AG08395 (cell line): Measurements from ENCODE around the gene MYL11.
"Not testable (repeated sequence)": the region's sequence is repeated elsewhere in the genome, so short reads cannot be mapped to it uniquely, and the experiment has no call there.

ENCODE experiments used
- DNase-seq: peaks from one replicate; pipeline ENCODE4 v3.0.0; 2012; ENCODE audit warnings: mixed read lengths, low spot score

The MYL11 gene

DNA sequence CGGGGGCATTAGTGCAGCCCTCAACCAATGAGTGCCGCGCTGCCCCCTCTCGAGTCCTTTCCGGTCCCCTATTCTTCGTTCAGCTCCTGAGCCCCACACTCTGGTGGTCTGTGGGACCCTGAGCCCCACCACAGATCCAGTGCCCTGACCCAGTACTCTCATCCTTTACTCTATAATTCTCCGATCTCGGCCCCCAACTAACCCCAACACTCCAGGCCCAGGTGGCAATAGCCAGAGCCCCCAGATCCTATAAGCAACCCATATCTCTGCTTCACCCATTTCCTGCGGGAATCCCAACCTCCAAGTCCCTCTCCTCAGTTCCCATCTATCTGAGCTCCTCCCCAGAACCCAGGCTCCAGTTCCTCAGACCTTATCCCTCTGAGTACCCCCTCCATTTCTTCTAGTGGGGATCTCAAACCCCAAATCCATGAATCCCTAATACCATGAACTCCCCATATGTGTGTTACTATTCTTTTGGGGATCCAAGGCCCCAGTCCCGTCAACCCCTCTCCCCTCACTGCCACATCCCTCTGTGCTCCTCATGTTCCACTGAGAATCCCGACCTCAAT, 3.3 kb upstream of the MYL11 start:
- no peak for DNase-seq

DNA sequence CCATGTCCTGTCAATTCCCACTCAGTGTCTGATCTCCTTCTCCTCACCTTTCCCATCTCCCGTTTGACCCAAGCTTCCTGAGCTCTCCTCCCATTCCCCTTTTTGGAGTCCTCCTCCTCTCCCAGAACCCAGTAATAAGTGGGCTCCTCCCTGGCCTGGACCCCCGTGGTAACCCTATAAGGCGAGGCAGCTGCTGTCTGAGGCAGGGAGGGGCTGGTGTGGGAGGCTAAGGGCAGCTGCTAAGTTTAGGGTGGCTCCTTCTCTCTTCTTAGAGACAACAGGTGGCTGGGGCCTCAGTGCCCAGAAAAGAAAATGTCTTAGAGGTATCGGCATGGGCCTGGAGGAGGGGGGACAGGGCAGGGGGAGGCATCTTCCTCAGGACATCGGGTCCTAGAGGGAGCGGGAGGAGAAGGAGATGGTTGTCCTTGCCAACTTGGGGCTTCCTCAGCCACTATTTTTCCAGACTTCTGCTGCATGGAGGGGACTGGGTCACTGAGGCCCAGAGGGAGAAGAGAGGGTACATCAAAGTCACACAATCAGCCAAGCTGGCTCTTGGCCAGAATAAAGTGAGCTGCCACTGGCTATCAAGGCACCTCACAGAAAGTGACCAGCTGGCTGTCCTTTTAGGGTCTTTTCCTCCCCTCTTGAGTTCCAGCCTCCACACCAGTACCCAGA, 2.4 kb upstream of the MYL11 start:
- DNase-seq = no peak

DNA sequence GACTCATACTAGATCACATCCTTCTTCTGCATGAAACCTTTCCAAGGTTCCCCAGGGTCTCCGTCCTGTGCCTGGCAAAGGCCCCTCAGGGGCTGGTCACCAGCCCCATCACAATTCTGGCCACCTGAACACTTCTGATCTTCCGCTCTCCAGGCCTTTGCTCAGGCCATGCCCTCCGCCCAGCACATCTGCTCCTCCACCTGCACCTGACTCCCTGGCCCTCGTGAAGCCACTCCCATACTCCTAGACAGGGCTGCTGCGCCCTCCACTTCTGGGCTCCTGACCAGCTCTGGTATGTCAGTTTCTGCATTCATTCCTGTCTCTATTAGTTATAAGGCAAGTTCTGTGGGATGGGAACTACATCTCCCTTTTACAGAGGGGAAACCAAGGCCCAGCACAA, 1.9 kb upstream of the MYL11 start:
- no peak for DNase-seq

DNA sequence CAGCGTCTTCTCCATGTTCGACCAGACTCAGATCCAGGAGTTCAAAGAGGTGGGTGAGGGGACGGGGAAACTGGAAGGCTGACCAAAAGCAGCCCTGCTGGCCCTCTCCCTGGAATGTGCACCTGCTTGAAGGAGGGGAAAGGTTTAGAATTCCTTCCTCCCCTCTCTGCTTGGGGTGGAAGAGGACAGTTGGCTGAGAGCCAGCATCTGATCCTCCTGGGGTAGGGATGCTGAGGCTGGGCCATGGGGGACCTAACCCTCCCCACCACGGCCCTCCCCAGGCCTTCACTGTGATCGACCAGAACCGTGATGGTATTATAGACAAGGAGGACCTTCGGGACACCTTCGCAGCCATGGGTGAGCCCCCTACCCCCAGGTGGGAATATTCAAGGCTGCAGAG, 1.3 kb downstream of the MYL11 start:
- no peak for DNase-seq

DNA sequence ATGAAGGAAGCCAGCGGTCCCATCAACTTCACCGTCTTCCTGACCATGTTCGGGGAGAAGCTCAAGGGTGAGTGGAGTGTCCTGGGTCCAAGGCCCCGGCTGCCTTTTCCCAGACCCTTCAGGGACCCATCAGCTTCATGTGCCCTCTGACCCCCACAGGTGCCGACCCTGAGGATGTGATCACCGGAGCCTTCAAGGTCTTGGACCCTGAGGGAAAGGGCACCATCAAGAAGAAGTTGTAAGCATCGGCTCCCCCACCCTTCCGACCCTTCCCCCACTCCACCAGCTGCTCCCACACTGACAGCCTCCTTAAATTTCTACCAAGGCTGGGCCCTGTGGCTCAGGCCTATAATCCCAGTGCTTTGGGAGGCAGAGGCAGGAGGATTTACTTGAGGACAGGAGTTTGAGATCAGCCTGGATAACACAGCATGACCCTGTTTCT, 1.9 kb downstream of the MYL11 start:
- DNase-seq = no peak

DNA sequence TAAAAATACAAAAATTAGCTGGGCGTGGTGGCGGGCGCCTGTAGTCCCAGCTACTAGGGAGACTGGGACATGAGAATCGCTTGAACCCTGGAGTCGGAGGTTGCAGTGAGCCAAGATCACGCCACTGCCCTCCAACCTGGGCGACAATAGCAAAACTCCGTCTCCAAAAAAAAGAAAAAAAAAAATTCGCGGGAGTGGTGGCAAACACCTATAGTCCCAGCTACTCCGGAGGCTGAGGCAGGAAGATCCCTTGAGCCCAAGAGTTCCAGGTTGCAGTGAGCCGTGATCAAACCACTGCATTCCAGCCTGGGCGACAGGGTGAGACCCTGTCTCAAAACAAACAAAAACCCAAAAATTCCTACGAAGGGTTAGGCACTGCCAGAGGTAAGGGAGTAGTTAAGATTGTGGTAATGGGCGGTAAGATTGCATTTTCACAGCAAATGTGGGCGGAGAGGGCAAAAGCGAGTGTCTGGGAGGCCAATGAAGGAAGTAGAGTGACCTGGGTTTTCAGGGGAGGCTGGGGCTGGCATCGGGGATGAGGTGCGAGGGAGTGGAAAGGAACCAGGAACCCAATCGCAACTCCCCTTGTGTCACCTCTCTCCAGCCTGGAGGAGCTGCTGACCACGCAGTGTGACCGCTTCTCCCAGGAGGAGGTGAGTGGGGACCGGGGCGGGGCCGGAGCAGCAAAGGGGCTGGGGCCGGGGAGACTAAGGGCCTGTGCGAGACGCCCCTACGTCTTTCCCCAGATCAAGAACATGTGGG, 2.6 kb downstream of the MYL11 start:
- DNase-seq = no peak

DNA sequence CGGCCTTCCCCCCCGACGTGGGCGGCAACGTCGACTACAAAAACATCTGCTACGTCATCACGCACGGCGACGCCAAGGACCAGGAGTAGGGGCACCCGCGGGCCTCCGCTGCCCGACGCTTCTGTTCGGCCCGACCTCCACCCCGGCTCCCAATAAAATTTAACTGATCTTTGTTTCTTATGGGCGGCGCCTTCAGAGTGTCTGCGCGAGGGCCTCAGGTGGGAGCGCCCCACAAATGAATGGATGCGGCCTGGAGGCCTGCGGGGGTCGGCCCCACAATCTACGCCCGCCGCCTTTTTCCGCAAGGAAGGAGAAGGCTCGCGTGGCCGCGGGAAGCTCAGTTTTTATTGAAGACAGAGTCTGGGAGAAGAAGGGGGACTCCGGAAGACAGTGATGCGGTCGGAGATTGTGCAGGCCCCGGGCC, 3.2 kb downstream of the MYL11 start:
- peak; percentile 71 for DNase-seq

DNA sequence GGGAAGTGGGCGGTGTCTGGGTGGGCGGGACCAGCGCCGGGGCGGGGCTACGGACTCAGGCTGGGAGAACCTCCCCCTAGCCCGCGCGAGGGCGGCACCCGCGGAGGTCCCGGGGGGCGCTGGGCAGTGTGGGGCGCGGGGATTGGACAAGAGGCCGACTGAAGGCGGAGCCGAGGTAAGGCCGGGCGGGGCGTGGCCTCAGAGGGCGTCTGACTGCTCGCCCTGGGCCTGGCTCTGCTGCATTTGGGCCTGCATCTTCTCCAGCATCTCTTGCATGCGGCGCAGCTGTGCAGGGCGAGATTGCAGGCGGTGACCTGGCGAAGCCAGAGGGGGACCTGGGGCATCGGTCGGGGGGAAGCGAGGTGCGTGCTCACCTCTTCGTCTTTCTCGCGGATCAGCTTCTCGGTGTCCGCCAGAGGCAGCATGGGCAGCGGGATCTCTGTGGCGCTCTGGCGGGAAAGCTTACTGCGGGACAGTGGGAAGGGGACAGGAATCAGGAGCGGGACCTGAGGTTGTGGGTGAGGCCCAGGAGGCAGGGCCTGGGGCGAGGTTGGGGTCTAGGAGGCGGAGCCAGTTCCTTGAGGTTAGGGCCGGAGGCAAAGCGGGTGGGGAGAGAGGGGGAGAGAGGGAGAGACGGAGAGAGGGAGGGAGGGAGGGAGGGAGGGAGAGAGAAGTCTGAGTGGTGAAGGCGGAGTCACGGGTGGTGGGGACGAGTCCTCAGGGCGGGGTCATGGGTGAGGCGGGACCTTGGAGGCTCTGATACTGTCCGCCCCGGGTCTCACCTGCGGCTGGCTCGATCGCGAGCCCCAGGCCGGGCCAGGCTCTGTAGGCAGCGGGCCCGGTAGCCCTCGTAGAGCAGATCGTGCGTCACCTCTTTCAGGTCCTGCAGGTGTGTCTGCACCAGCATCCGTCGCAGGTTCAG, 3.9 kb downstream of the MYL11 start:
- DNase-seq = peak; percentile 99

DNA sequence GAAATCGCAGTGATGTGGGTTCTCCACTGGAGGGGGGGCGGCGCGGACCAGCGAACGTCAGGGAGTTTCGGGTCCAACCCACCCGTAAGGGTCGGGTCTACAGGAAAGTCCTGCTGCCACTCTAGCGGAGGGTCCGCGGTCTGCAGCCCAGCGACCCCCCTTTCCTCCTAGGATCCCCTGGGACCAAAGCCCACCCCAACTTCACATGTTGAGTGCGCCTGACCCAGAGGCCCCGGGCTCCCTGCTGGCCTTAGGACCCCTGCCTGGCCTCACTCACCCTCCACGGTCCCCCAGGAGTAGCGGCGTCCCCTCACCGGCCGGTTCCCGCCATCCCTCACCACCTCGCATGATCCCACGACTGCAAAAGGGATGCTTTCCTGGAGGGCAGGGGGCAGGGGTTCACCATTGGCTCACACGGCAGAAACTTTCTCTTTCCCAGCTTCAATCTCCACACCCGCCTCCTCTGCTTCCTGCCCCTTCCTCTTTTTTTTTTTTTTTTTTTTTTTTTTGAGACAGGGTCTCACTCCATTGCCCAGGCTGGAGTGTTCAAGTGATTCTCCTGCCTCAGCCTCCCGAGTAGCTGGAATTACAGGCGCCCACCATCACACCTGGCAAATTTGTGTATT, 4.7 kb downstream of the MYL11 start:
- DNase-seq = no peak

DNA sequence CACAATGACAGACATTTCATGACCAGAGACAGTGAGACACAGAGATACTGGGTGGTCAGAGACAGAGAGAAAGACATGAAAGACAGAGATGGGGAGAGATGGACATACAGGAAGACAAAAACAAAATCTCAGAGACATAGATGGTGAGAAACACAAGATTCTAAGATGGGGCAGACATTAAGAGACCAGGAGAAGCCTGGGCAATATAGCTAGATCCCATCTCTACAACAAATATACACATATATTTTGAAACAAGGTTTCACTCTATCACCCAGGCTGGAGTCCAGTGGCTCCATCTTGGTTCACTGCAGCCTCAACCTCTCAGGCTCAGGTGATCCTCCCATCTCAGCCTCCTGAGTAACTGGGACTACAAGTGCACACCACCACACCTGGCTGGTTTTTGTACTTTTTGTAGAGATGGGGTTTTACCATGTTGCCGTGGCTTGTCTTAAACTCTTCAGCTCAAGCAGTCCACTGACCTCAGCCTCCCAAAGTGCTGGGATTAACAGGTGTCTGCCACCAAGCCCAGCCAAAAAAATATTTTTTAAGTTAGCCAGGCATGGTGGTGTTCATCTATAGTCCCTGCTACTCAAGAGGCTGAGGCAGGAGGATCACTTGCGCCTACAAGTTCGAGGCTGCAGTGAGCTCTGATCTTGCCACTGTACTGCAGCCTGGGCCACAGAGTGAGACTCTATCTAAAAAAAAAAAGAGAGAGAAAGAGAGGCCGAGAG, 5.6 kb downstream of the MYL11 start:
- no peak for DNase-seq

DNA sequence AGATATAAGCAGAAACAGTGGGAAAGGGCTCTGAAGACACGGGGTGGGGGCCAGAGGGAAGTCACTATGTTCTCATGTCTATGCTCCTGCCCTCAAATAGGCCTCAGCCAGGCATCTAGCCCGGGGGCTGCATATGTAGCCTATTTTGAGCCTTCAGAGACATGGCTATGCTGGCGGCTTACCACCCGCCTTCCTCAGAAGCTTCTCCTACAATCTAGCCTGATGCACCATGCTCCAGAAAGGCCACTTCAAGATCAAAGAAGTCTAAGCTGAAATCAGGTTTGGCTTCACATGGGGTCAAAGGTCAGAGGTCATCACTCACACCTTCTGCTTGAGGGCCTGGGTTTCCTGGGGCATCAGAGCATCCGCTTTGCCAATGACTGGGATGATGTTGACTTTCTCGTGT, 6.2 kb downstream of the MYL11 start:
- DNase-seq = no peak

DNA sequence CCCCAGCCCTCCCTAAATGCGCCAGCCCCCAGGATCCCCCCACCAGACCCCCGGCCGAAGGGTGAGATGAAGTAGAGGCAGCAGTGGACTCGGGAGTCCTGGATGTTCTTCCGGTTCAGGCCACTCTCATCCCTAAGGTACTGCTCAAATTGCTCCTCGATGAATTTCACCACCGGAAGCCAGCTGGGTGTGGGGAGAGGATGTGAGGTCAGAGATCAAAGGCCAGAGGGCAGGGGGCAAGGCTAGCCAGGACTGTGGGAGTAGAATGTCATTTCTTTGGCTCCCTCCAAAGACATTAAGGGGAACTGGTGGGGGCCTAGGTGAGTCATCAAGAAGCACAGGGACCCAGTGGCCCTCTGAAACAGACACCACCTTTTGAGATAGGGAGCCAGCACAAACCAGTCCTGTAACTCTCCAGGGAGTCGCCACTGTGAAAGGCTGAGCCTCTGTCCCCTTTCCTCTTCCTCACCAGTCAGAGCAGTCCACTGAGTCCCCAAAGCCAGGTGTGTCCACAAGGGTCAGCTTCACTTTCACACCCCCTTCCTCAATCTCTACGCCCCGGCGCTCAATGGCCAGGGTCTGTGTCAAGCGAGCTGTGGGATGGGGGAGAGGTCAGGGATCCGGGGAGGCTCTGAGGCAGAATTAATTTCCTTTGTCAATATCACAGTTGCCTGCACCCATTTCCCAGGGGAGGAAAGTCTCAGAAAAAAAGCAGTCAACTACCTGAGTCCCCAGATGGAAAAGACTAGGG, 6.9 kb downstream of the MYL11 start:
- no peak for DNase-seq

DNA sequence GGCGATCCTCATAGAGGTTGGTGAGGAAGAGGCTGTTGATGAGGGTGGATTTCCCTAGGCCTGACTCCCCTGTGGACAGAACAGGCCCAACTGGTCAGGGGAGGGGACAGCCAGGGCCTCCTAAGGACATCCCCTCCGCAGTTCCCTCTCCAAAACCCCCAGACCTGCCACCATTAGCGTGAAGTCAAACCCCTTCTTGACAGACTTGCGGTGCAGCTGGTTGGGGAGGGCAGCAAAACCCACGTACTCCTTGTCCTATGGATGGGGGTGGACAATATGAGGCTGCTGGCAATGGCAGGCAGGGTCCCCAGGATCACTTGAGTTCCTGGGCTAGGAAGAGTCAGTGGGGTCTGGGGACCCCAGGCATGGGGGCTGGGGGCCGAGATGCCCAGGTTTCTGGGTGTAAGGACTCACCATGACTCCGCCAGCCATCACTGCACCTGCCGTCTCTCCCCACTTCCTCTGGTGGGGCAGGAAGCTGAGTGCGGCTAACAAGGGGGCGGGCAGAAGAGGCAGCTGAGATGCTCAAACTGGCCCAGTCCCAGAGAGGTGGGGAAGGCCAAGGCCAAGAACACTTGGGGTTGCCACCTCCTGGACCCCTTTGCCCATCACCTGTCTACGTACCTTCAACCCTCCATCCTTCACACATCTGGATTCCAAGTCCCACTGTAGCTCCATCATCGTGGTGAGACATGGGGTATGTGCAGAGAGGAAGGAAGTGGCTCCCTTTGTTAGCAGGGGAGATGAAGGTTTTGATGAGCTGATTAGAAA, 7.7 kb downstream of the MYL11 start, which contains the start of gene SEPTIN1:
TSS of gene SEPTIN1 (minus strand) at position 451 of the 771 bp plus-strand sequence. CDS start at position 432, 19 bp downstream.
- no peak for DNase-seq

DNA sequence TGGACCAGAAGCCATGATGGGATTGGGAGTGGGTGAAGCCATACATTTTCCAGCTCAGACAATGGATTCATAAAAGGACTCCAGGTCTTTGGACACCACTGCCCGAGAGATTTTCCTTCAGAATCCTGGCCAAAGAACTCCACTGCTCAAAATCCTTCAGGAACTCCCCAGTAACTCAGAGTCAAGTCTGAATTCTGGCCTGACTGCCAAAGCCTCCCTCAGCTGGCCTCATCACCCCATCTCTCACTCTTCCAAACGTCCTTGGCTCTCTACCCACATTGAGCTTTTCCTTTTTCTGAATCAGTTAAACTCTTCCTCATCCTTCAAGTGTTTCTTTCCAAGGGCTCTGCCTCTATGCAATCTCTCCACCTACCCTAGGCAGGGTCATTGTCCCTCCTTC, 8.9 kb downstream of the MYL11 start:
- DNase-seq = no peak

DNA sequence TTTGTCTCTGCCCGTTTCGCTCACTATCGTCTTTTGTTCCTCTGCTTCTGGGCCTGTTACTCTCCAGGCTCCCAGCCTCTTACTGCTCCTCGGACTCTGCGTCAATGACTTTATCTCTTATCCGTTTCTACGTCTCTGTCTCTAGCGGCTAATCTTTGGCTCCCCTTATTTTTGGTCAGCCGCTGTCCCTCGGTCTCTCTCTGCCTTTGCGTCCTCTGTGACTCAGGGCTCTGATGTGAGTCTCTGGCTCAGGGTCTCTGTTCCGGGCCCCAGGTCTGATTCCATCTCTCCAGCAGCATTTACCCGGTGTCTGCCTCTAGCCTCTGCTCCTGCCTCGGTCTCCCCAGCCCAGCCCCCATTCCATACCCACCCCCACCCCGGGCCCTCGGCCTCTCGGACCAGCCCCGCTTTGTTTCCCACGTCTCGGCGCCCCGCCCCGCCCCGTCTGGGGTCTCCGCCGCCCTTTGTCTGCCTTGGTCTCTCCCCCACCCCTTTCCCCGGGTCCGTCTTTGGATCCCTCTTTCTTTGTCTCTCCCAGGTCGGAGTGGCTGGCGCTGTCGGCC, 20.1 kb downstream of the MYL11 start:
- peak; percentile 22 for DNase-seq

DNA sequence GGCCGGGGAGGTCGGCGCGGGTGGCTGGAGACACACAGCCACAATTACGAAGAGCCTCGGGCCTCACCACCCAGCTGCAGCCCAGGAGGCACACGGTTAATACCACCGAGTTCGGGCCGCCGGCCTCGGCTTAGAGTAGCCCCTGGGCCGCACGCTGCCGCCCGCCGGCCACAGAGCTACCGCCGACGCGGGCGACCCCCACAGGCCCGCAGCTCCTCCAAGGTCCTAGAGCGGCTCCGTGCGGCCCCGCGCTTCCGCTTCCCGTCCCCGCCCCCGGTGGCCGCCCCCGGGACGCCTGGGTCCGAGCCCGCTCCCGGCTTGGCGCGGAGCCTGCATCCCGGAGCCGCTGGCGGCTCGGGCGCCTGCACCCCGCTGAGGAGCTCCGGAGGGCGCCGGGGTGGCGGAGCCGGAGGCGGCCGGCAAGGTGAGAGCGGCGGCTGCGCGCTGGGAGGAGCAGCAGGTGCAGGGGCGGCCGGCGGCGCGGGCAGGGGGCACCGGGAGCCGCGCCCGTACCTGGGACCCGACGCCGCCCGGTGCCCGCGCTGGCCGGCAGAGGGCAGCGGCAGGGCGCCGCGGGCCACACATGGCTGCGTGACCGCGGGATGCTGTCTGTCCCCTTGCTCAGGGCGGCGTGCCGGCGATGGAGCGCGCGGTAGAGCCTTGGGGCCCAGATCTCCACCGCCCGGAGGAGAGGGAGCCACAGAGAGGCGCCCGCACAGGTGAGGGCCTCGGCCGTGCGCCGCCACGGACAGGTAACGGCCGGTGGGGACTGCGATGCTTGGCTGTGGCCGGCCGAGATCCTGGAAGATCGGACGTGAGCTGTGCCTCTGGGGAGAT, 20.8 kb downstream of the MYL11 start, which contains the start of gene ZNF48:
TSS of gene ZNF48 (plus strand) at position 266 of the 837 bp plus-strand sequence. CDS start at position 641, 375 bp downstream.
- peak; percentile 89 for DNase-seq

DNA sequence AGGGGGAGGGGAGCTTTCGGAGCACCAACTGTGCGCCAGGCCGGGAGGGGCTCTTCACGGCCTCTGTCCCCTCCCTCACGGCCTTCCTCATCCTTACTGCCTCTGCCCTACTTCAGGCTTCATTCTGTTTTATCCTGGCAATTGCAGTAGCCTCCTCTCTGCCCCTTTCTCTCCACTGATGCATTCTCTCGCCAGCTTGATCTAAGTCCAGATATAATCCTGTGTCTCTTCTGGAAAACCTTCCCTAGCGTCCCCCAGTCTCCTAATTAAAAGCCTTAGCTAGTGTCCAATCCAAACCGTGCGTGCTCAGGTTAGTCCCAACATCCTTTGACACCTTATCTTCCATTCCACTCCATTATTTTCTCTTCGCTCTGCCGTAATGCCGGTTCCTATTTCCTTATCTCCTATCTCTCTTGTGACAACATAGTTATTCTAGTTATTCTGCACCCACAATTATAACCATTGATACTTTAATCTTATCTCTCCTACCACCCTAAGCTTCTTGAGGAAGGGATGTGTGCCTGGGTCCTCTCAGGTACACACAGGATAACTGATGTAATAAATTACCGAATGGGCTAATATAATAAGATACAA, 21.5 kb downstream of the MYL11 start:
- no peak for DNase-seq

DNA sequence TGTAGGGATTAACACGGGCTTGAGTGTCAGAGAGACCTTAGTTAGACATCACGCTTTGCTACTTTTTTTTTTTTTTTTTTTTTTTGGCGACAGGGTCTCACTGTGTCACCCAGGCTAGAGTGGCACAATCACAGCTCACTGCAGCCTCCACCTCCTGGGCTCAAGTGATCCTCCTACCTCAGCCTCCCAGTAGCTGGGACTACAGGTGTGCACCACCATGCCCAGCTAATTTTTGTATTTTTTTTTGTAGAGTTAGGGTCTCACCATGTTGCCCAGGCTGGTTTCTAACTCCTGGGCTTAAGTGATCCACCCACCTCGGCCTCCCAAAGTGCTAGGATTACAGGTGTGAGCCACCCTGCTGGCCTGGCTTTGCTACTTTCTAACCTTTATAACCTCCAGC, 22.0 kb downstream of the MYL11 start:
- not testable (repeated sequence) for DNase-seq
